Kidney (tissue), 14 donors: ENCODE data around the gene USP30. TPM values are rescaled to one million over a fixed set of nuclear protein-coding genes. Genes with fewer than 3 reads are reported as not detected.

Source experiments
- DNase-seq, 5 donors: peaks; one replicate each; pipeline ENCODE4 v3.0.0-alpha.2; 2013 to 2020
- FAIRE-seq: peaks from 2 replicates; lab custom pipeline; 2012; peaks lifted over from hg19 to GRCh38; lab: Jason Lieb, UNC
- H3K27ac ChIP-seq, 2 donors: one replicate each; pipeline ENCODE4 v1.7.0; 2013; ENCODE audit warnings: low read depth in 2 of 2, low read length in 2 of 2, inconsistent platforms in 1 of 2
- H3K27me3 ChIP-seq: one replicate; pipeline ENCODE4 v1.7.1; 2013; ENCODE audit warnings: low read length, inconsistent platforms; ENCODE audit not compliant: control insufficient read depth, insufficient read depth
- H3K36me3 ChIP-seq, 3 donors: one replicate each; pipeline versions ENCODE4 v1.7.0 to v1.7.1; 2013; ENCODE audit warnings: low read length in 3 of 3, control low read depth in 1 of 3, inconsistent platforms in 1 of 3; ENCODE audit not compliant: insufficient read depth in 3 of 3, control insufficient read depth in 2 of 3
- H3K4me1 ChIP-seq, 3 donors: one replicate each; pipeline versions ENCODE4 v1.7.0 to v1.7.1; 2013; ENCODE audit warnings: low read length in 3 of 3, inconsistent platforms in 1 of 3, low read depth in 1 of 3; ENCODE audit not compliant: control insufficient read depth in 2 of 3, insufficient read depth in 2 of 3
- H3K4me3 ChIP-seq, 3 donors: one replicate each; pipeline versions ENCODE4 v1.7.0 to v1.8.1; 2013; ENCODE audit warnings: low read length in 3 of 3, control low read depth in 1 of 3, inconsistent platforms in 1 of 3
- H3K9ac ChIP-seq, 3 donors: one replicate each; pipeline versions ENCODE4 v1.7.0 to v1.7.1; 2013; ENCODE audit warnings: low read length in 3 of 3, control low read depth in 1 of 3, inconsistent platforms in 1 of 3
- H3K9me3 ChIP-seq, 3 donors: one replicate each; pipeline versions ENCODE4 v1.7.0 to v1.7.1; 2013; ENCODE audit warnings: low read length in 3 of 3, control low read depth in 1 of 3, inconsistent platforms in 1 of 3; ENCODE audit not compliant: control insufficient read depth in 2 of 3, insufficient read depth in 1 of 3
- intact Hi-C: fragments of 100-400 bp; cut with DNase I; formaldehyde crosslinking; loops from one replicate; pipeline ENCODE4 v1.11.1; 2022
- polyA plus RNA-seq: library from polyadenylated mRNA; stranded (reverse); fragments of 350-450 nt; fragmentation: Illumina TruSeq; extraction: RNeasy Lipid Tissue Mini Kit (QIAGEN cat#74804); gene quantifications from one replicate; pipeline ENCODE4 v1.2.3, GENCODE V29; 2014; ENCODE audit warnings: low read depth, low replicate concordance; ENCODE audit not compliant: insufficient read depth
- total RNA-seq: library from RNA; stranded (reverse); fragmentation: NEBNext Ultra II Directional; extraction: Animal tissue kit (Norgen Biotek cat#: 25700); gene quantifications from one replicate; pipeline ENCODE4 v1.2.1, GENCODE V29; 2021
- TF ChIP-seq, protein P1 (sequence below): IDR thresholded peaks from 3 replicates; pipeline ENCODE4 v1.5.1; 2012; ENCODE audit warnings: mild to moderate bottlenecking, moderate library complexity, borderline replicate concordance; ENCODE audit not compliant: insufficient read depth; ENCODE audit errors: extremely low read depth
- donor health status: control.
- donor health status: control.
- donor health status: control.
- donor health status: control.
- donor health status: control.
- donor health status: DM: yes; HTN: yes; CAD: no.
- donor health status: Normal renal cell carcinoma (clear cell type).

Gene USP30
- total and polyA plus RNA-seq, 2 donors from 2014 or later = 9.6 to 16.1 TPM

DNA sequence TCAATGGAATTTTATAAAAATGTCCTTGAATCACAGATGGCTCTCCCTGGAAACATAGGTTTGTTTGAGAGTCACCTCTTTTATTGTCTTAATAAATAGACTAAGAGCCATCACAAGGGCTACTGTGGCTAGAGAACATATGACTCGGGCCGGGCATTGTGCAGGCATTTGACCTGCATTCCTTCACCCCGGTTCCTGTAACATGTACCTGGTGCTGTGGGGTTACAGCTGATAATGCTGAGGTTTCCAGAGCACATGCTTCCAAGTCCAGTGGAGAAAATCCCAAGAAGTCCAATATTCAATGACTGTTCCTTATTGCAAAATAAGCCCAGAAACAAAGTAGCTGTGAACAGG lies 63.0 kb downstream of the USP30 start:
- DNase-seq = no peak
- no peak for FAIRE-seq
- Histone ChIP-seq H3K27me3 (no peaks in the 10 kb centered on the region), H3K9me3 (no peaks in the 10 kb centered on the region), H3K4me3 (peak overlapping the region in 2 of 3 donors; percentile 30 to 60), H3K36me3 (no peaks in the 10 kb centered on the region), H3K4me1 (peaks cover 2 to 44% (median 43%) of the 10 kb centered on the region in 3 donors), H3K9ac (peak overlapping the region in 1 of 3 donors; percentile 92), H3K27ac (peak overlapping the region; percentile 97 to 98)
- TF ChIP-seq, protein P1, sequence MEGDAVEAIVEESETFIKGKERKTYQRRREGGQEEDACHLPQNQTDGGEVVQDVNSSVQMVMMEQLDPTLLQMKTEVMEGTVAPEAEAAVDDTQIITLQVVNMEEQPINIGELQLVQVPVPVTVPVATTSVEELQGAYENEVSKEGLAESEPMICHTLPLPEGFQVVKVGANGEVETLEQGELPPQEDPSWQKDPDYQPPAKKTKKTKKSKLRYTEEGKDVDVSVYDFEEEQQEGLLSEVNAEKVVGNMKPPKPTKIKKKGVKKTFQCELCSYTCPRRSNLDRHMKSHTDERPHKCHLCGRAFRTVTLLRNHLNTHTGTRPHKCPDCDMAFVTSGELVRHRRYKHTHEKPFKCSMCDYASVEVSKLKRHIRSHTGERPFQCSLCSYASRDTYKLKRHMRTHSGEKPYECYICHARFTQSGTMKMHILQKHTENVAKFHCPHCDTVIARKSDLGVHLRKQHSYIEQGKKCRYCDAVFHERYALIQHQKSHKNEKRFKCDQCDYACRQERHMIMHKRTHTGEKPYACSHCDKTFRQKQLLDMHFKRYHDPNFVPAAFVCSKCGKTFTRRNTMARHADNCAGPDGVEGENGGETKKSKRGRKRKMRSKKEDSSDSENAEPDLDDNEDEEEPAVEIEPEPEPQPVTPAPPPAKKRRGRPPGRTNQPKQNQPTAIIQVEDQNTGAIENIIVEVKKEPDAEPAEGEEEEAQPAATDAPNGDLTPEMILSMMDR = no peak
- intact Hi-C loops = no loop called here

GRCh38 chr12:109115758-109116610 lies 63.6 kb downstream of the USP30 start, which contains the start of gene ACACB:
TSS of gene ACACB (plus strand) at chr12:109116587. CDS start at chr12:109139406, 22,819 bp downstream.
- intact Hi-C loops = no loop called here
- no peaks in the 10 kb centered on the region for H3K27me3 ChIP-seq
- peak within 1 kb of the TSS in 2 of 3 donors; percentile 90 to 92 for H3K9ac ChIP-seq
- TF ChIP-seq, protein P1 = no peak
- peaks cover 2 to 45% (median 42%) of the 10 kb centered on the region in 3 donors for H3K4me1 ChIP-seq
- FAIRE-seq (no peak), DNase-seq (peak; percentile 78 to 90 (median 89))
- no peaks in the 10 kb centered on the region for H3K9me3 ChIP-seq
- peak within 1 kb of the TSS; percentile 97 to 98 for H3K27ac ChIP-seq
- H3K4me3 ChIP-seq = peak within 1 kb of the TSS in 2 of 3 donors; percentile 50 to 60
- no peaks in the 10 kb centered on the region for H3K36me3 ChIP-seq

- FAIRE-seq = no peak
- no peak for DNase-seq
- peak overlapping the region in 2 of 3 donors; percentile 88 to 90 for H3K9ac ChIP-seq
- peaks cover 0 to under 1% (median 0%) of the 10 kb centered on the region in 3 donors for H3K36me3 ChIP-seq
- peaks cover 2 to 47% (median 42%) of the 10 kb centered on the region in 3 donors for H3K4me1 ChIP-seq
- H3K4me3 ChIP-seq = peak overlapping the region in 2 of 3 donors; percentile 50 to 60
- intact Hi-C loops = no loop called here
- H3K27ac ChIP-seq = peak overlapping the region; percentile 97 to 98
- no peaks in the 10 kb centered on the region for H3K27me3 ChIP-seq
- no peaks in the 10 kb centered on the region for H3K9me3 ChIP-seq
- TF ChIP-seq, protein P1 = no peak
Observed at GRCh38 chr12:109116611-109116949, 64.2 kb downstream of the USP30 start.
